Epithelial cell of esophagus (primary cell): Measurements from ENCODE around the gene TBL2.
"Not testable (repeated sequence)": the region's sequence is repeated elsewhere in the genome, so short reads cannot be mapped to it uniquely, and the experiment has no call there.

Experiments
- DNase-seq: peaks from one replicate; pipeline ENCODE4 v3.0.0; 2010; ENCODE audit warnings: low read depth
- H3K4me3 ChIP-seq: 2 replicates; pipeline ENCODE4 v1.5.1; 2011; ENCODE audit warnings: mild to moderate bottlenecking, low read length, control low read depth
- CTCF ChIP-seq: IDR thresholded peaks from 2 replicates; pipeline ENCODE4 v1.5.1; 2011; ENCODE audit warnings: low read depth, mild to moderate bottlenecking, low read length, control low read depth, inconsistent platforms; ENCODE audit not compliant: insufficient read depth; ENCODE audit errors: missing control alignments

Gene TBL2

GRCh38 chr7:73530800-73531199 lies 47.6 kb downstream of the TBL2 start:
- TF ChIP-seq CTCF = no peak
- DNase-seq = no peak
- H3K4me3 ChIP-seq = no peak overlapping the region

- no peak overlapping the region for H3K4me3 ChIP-seq
- TF ChIP-seq CTCF = no peak
- DNase-seq = no peak
Measured at GRCh38 chr7:73526896-73527821, 51.2 kb downstream of the TBL2 start.

- not testable (repeated sequence) for DNase-seq, H3K4me3 ChIP-seq
Measured at GRCh38 chr7:73526158-73526494, 52.3 kb downstream of the TBL2 start.

GRCh38 chr7:73522105-73522872 lies 56.1 kb downstream of the TBL2 start, which contains the start of gene BAZ1B:
BAZ1B (minus strand) TSS chr7:73522293; CDS start chr7:73521933, 360 bp downstream.
- DNase-seq = peak; percentile 98
- no peak for TF ChIP-seq CTCF
- H3K4me3 ChIP-seq = peak within 1 kb of the TSS; percentile 81

GRCh38 chr7:73521636-73522104 lies 56.7 kb downstream of the TBL2 start:
- TF ChIP-seq CTCF = no peak
- DNase-seq = peak; percentile 49
- H3K4me3 ChIP-seq = peak overlapping the region; percentile 81

GRCh38 chr7:73520673-73521635 lies 57.4 kb downstream of the TBL2 start:
- peak overlapping the region; percentile 81 for H3K4me3 ChIP-seq
- peak; percentile 15 for DNase-seq

More at GRCh38 chr7:73520673-73521635, 57.4 kb downstream of the TBL2 start:
- no peak for TF ChIP-seq CTCF
